ENCODE measurements around the gene SNED1.

Gene SNED1

DNA sequence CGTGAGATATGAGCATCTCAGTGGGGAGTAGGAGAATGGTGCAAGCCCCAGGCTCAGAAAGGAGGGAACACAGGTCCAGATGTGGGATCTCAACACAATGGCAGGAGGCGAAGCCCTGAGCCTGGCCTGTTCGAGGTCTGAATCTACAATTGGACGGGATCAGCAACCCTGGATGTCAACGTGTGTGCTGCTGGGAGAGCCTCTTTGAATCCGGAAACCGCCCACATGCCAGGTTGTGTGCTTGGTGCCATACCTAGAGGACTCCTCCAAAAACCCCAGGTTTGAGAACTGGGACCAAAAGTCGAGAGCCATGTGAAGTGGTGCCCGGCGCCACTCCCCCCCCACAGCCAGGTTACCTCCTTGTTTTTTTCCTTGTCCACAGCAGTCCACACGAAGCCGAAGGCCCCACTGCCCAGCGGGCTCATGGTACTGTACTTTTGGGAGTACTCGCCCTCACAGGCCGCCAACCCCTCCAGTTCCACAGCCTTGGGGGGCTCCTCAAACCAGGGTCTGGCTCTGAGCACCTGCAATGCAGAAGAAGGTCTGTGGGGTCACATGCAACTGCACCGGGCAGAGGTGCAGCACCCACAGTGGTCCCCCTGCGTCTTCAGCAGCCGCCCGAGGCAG is 124.1 kb downstream of the SNED1 start:
- Histone ChIP-seq H3K36me3 (ENCODE audit: control insufficient read depth, insufficient read depth, low read length) (peaks cover 15% of the 10 kb centered on the region), H3K27me3 (replicated peaks; ENCODE audit: control insufficient read depth, insufficient read depth, low read length) (no peaks in the 10 kb centered on the region), H3K4me3 (replicated peaks; ENCODE audit: low read depth, low read length) (no peak overlapping the region)
- DNase-seq (ENCODE audit: extremely low read depth, insufficient read length), result no peak
- TF ChIP-seq CTCF (IDR thresholded peaks at IDR 0.05; ENCODE audit: insufficient read depth, low read length, poor library complexity, severe bottlenecking), result no peak

DNA sequence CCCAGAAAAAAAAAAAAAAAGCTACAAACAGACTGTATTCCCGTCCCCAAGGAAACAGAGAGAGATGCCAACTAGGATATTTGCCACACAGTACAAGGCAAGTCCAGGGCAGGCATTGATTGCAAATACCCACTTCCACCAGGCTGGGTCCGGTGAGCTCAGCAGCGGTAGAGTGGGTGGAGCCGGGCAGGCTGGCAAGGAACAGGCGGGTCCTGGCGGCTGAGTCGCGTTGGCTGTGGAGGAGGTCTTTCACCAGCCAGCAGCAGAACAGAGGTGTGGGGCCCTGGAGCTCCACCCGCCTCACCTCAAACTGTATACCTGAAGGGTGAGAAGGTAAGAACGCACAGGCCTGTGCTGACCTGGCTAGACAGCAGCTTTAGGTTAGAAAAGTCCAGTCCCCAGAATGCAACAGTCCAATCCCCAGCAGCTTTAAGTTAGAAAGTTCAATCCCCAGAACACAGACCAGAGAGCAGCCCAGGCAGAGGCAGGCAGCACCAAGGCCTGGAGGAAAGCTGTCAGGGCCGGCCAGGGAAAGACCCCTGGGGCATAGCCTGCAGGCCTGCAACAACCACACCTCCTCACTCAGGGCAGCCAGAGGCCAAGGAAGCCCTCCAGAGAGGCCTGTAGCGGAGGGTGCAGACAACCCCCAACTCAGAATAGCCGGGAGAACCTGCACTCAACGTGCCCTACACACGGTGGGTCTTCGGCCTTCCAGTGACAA is 125.6 kb downstream of the SNED1 start:
- no peak for TF ChIP-seq CTCF (IDR thresholded peaks at IDR 0.05; ENCODE audit: insufficient read depth, low read length, poor library complexity, severe bottlenecking)
- DNase-seq (ENCODE audit: extremely low read depth, insufficient read length), result no peak
- Histone ChIP-seq H3K36me3 (ENCODE audit: control insufficient read depth, insufficient read depth, low read length) (peaks cover 15% of the 10 kb centered on the region), H3K4me3 (replicated peaks; ENCODE audit: low read depth, low read length) (no peak overlapping the region), H3K27me3 (replicated peaks; ENCODE audit: control insufficient read depth, insufficient read depth, low read length) (no peaks in the 10 kb centered on the region)

- Histone ChIP-seq H3K4me3 (replicated peaks; ENCODE audit: low read depth, low read length) (0 out of 2 replicates have a peak overlapping the region, but pooled peaks have one; percentile 16), H3K36me3 (ENCODE audit: control insufficient read depth, insufficient read depth, low read length) (peaks cover 19% of the 10 kb centered on the region), H3K27me3 (replicated peaks; ENCODE audit: control insufficient read depth, insufficient read depth, low read length) (no peaks in the 10 kb centered on the region)
- TF ChIP-seq CTCF (IDR thresholded peaks at IDR 0.05; ENCODE audit: insufficient read depth, low read length, poor library complexity, severe bottlenecking), result no peak
- DNase-seq (ENCODE audit: extremely low read depth, insufficient read length), result no peak
These were observed 127.2 kb downstream of the SNED1 start for GRCh38 chr2:241125626-241126025.

- no peak for DNase-seq (ENCODE audit: extremely low read depth, insufficient read length)
- Histone ChIP-seq H3K36me3 (ENCODE audit: control insufficient read depth, insufficient read depth, low read length) (peaks cover 20% of the 10 kb centered on the region), H3K4me3 (replicated peaks; ENCODE audit: low read depth, low read length) (no peak overlapping the region), H3K27me3 (replicated peaks; ENCODE audit: control insufficient read depth, insufficient read depth, low read length) (no peaks in the 10 kb centered on the region)
- TF ChIP-seq CTCF (IDR thresholded peaks at IDR 0.05; ENCODE audit: insufficient read depth, low read length, poor library complexity, severe bottlenecking), result no peak
These were observed 127.8 kb downstream of the SNED1 start for GRCh38 chr2:241126201-241126611.

GRCh38 chr2:241126771-241127202 is 128.4 kb downstream of the SNED1 start:
- H3K4me3 ChIP-seq (replicated peaks; ENCODE audit: low read depth, low read length), result no peak overlapping the region
- no peaks in the 10 kb centered on the region for H3K27me3 ChIP-seq (replicated peaks; ENCODE audit: control insufficient read depth, insufficient read depth, low read length)
- no peak for TF ChIP-seq CTCF (IDR thresholded peaks at IDR 0.05; ENCODE audit: insufficient read depth, low read length, poor library complexity, severe bottlenecking)
- H3K36me3 ChIP-seq (ENCODE audit: control insufficient read depth, insufficient read depth, low read length), result peaks cover 22% of the 10 kb centered on the region
- no peak for DNase-seq (ENCODE audit: extremely low read depth, insufficient read length)

All from GM06990 (cell line).